GM12878 (cell line): ENCODE measurements around the gene RAI14.

Experiments
- GABPA ChIP-seq: IDR thresholded peaks from 2 replicates; pipeline ENCODE4 v1.6.1; 2014; ENCODE audit warnings: antibody characterized with exemption, low read depth, mild to moderate bottlenecking, inconsistent platforms
- JUNB ChIP-seq: IDR thresholded peaks from 2 replicates; pipeline ENCODE4 v1.6.1; 2016; ENCODE audit warnings: antibody characterized with exemption, mild to moderate bottlenecking
- POLR2AphosphoS2 ChIP-seq: IDR thresholded peaks from 2 replicates; pipeline ENCODE4 v1.6.1; 2011; ENCODE audit warnings: low read depth, mild to moderate bottlenecking, low read length, improper control_type of control experiment, moderate library complexity
- RBBP5 ChIP-seq: fragments of 200-600 bp; sonication (generic); conservative IDR thresholded peaks from 2 replicates; pipeline ENCODE4 v1.6.1; 2016
- RCOR1 ChIP-seq: conservative IDR thresholded peaks from 2 replicates; pipeline ENCODE4 v1.6.1; 2012; ENCODE audit warnings: low read depth, low read length, improper control_type of control experiment
- SRF ChIP-seq, 2 experiments: IDR thresholded peaks; 2 replicates each; pipeline ENCODE4 v1.6.1; 2011; ENCODE audit warnings: low read depth in 2 of 2, low read length in 2 of 2, mild to moderate bottlenecking in 1 of 2, moderate library complexity in 1 of 2
- TF ChIP-seq, protein P1 (sequence below), 3 experiments: IDR thresholded peaks in 2 of 3; conservative IDR thresholded peaks in 1 of 3; 2 replicates each; pipeline ENCODE4 v1.5.1; 2011; ENCODE audit warnings: low read depth in 3 of 3, low read length in 3 of 3, mild to moderate bottlenecking in 3 of 3, control low read depth in 2 of 3, moderate library complexity in 2 of 3, inconsistent platforms in 1 of 3, mixed read lengths in 1 of 3; ENCODE audit not compliant: control insufficient read depth in 2 of 3, insufficient read depth in 1 of 3; ENCODE audit errors: extremely low read depth in 1 of 3
- TF ChIP-seq, protein P2 (sequence below): IDR thresholded peaks from 2 replicates; pipeline ENCODE4 v1.6.1; 2012; ENCODE audit warnings: mild to moderate bottlenecking, low read depth, low read length

DNA sequence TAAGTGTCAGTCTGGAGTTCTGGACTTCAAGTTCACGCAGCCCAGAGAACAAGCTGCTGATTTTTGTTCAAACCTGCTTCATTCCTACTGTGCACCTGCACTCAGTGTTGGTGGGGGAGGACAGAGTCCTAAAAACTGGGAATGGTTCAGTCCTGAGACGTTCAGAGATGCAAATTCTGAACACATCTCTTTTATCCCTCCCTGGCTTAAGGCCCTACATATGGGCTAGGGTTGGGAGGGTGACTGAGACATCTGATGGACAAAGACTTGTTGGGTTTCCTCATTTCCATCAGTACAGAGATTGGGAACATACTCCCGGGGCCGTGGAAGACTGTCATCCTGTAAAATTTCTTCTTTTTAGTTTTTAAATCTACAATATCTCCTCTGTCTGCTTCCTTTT, 99.8 kb downstream of the RAI14 start:
- TF ChIP-seq, protein P1, sequence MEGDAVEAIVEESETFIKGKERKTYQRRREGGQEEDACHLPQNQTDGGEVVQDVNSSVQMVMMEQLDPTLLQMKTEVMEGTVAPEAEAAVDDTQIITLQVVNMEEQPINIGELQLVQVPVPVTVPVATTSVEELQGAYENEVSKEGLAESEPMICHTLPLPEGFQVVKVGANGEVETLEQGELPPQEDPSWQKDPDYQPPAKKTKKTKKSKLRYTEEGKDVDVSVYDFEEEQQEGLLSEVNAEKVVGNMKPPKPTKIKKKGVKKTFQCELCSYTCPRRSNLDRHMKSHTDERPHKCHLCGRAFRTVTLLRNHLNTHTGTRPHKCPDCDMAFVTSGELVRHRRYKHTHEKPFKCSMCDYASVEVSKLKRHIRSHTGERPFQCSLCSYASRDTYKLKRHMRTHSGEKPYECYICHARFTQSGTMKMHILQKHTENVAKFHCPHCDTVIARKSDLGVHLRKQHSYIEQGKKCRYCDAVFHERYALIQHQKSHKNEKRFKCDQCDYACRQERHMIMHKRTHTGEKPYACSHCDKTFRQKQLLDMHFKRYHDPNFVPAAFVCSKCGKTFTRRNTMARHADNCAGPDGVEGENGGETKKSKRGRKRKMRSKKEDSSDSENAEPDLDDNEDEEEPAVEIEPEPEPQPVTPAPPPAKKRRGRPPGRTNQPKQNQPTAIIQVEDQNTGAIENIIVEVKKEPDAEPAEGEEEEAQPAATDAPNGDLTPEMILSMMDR (IDR thresholded peaks at IDR 0.05 in 2 of 3, conservative IDR thresholded peaks at IDR 0.05 in 1 of 3; ENCODE audit: control insufficient read depth in 2 of 3, extremely low read depth in 1 of 3, insufficient read depth in 1 of 3, low read depth in 3 of 3, low read length in 3 of 3): no peak
- TF ChIP-seq GABPA (no peak), POLR2AphosphoS2 (no peak), RBBP5 (no peak), SRF (IDR thresholded peaks at IDR 0.05; ENCODE audit: low read depth in 2 of 2, low read length in 2 of 2) (no peak), RCOR1 (no peak), JUNB (no peak)
- TF ChIP-seq, protein P2, sequence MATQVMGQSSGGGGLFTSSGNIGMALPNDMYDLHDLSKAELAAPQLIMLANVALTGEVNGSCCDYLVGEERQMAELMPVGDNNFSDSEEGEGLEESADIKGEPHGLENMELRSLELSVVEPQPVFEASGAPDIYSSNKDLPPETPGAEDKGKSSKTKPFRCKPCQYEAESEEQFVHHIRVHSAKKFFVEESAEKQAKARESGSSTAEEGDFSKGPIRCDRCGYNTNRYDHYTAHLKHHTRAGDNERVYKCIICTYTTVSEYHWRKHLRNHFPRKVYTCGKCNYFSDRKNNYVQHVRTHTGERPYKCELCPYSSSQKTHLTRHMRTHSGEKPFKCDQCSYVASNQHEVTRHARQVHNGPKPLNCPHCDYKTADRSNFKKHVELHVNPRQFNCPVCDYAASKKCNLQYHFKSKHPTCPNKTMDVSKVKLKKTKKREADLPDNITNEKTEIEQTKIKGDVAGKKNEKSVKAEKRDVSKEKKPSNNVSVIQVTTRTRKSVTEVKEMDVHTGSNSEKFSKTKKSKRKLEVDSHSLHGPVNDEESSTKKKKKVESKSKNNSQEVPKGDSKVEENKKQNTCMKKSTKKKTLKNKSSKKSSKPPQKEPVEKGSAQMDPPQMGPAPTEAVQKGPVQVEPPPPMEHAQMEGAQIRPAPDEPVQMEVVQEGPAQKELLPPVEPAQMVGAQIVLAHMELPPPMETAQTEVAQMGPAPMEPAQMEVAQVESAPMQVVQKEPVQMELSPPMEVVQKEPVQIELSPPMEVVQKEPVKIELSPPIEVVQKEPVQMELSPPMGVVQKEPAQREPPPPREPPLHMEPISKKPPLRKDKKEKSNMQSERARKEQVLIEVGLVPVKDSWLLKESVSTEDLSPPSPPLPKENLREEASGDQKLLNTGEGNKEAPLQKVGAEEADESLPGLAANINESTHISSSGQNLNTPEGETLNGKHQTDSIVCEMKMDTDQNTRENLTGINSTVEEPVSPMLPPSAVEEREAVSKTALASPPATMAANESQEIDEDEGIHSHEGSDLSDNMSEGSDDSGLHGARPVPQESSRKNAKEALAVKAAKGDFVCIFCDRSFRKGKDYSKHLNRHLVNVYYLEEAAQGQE: no peak
